ENCODE results near the gene MCEMP1. TPM values are rescaled to one million over a fixed set of nuclear protein-coding genes. Genes with fewer than 3 reads are reported as not detected.

Gene MCEMP1
- total and polyA plus RNA-seq, 2 experiments from 2014 or later: not detected

GRCh38 chr19:7720351-7720750 lies 43.5 kb downstream of the MCEMP1 start:
- Mint-ChIP-seq H3K9me3 (peaks cover 2% of the 10 kb centered on the region; the same call in 1 of the 3 replicates), H3K27ac (no peak overlapping the region), H3K27me3 (ENCODE audit: insufficient read depth, low read depth, poor library complexity) (peaks cover 3% of the 10 kb centered on the region), H3K36me3 (ENCODE audit: low read depth) (no peaks in the 10 kb centered on the region), H3K4me3 (no peak overlapping the region), H3K4me1 (no peaks in the 10 kb centered on the region)
- ATAC-seq (no peak), DNase-seq (ENCODE audit: low spot score) (no peak)
- H3K36me3 ChIP-seq (ENCODE audit: insufficient read depth): no peaks in the 10 kb centered on the region
- H3K4me3 ChIP-seq: no peak overlapping the region
- TF ChIP-seq ZNF331 (CRISPR knock-in tag; IDR thresholded peaks at IDR 0.05; ENCODE audit: low read depth): no peak
- TF ChIP-seq STAT1 (IDR thresholded peaks at IDR 0.05; ENCODE audit: unreplicated experiment): no peak
- TF ChIP-seq EZH2phosphoT487 (IDR thresholded peaks at IDR 0.05; ENCODE audit: unreplicated experiment): no peak
- TF ChIP-seq ZNF462 (CRISPR knock-in tag; IDR thresholded peaks at IDR 0.05): no peak
- no peak for TF ChIP-seq ZNF114 (CRISPR knock-in tag; IDR thresholded peaks at IDR 0.05)
- TF ChIP-seq NANOG (IDR thresholded peaks at IDR 0.05; ENCODE audit: borderline replicate concordance): no peak
- no peak for TF ChIP-seq ETS1 (IDR thresholded peaks at IDR 0.05)
- no peak for TF ChIP-seq JUNB (IDR thresholded peaks at IDR 0.05; ENCODE audit: unreplicated experiment)
- TF ChIP-seq EZH2 (IDR thresholded peaks at IDR 0.05; ENCODE audit: low read depth, unreplicated experiment): no peak
- TF ChIP-seq CTCF (conservative IDR thresholded peaks at IDR 0.05; ENCODE audit: low read depth in 2 of 2): no peak
- TF ChIP-seq POLR2AphosphoS5 (IDR thresholded peaks at IDR 0.05; ENCODE audit: low read depth): no peak
- TF ChIP-seq REST (IDR thresholded peaks at IDR 0.05; ENCODE audit: unreplicated experiment): no peak
- TF ChIP-seq CREB1 (CRISPR knock-in tag; IDR thresholded peaks at IDR 0.05; ENCODE audit: low read depth): no peak
- no peaks in the 10 kb centered on the region for H3K4me1 ChIP-seq (ENCODE audit: insufficient read depth)
- H3K9me2 ChIP-seq (ENCODE audit: insufficient read depth): no peaks in the 10 kb centered on the region
- H3K79me2 ChIP-seq (replicated peaks; ENCODE audit: insufficient read depth): no peaks in the 10 kb centered on the region
- H3F3A ChIP-seq (replicated peaks; ENCODE audit: low read depth): no peaks in the 10 kb centered on the region
- H4K20me1 ChIP-seq (replicated peaks; ENCODE audit: insufficient read depth): no peaks in the 10 kb centered on the region
- no peak overlapping the region for H3K4me2 ChIP-seq
- H3K27ac ChIP-seq (ENCODE audit: low read depth): no peak overlapping the region
- no peak overlapping the region for H2AFZ ChIP-seq
- no peaks in the 10 kb centered on the region for H3K27me3 ChIP-seq (ENCODE audit: insufficient read depth)

All from GM23338 (cell line).